Fibroblast of upper back skin (primary cell): ENCODE measurements around the gene CX3CR1.
A peak's percentile ranks its signal among the peaks of the same experiment; 100 is the strongest.

Experiments used
- DNase-seq: peaks from one replicate; pipeline ENCODE4 v3.0.0-alpha.2; 2013

The CX3CR1 gene

GRCh38 chr3:39291903-39292329, 12.1 kb upstream of the CX3CR1 start:
- peak; percentile 49 for DNase-seq

DNA sequence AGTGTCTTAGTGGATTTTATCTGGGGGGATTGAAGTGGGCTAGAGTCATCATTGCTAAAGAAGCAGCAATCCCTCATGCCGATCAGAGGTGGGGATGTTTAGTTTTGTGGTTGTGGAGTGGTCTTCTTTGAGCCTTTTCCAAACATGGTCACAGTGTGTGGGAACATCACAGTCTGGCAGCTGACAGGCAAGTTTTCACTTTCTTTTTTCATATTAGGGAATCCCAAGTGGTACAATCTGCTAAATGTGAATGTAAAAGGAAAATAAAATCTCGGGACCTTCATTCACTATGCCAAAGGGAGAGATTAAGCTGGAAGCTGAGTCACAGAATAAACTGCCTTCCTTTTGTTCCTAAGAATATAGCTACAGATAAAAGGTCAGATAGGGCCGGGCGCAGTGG, 10.4 kb upstream of the CX3CR1 start:
- no peak for DNase-seq

- no peak for DNase-seq
These were observed 9.3 kb upstream of the CX3CR1 start for GRCh38 chr3:39289107-39289506.

DNA sequence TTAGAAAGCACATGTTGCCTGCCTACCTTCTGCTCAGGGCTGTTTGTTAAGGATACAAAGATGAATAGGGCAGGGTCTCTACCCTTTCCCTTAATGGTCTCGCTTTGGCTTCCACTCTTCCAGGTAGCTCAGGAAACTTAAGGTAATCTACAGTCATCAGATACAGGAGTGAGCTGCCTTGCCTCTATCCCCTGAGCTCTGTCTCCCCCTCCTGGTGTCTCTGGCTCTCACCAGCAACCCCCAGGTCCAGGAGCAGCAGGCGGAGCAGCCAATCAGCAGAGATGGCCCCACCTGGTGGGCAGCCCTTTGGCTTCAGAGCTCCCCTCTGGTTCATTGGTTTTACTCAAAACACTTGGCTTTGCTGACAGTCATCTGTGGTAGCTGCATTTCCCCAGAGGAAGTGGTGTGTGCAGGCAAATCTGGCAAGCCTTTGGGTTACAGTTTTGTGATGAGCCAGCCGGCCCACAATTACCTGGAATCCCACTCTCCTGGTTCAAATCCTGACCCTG, 8.5 kb upstream of the CX3CR1 start:
- peak; percentile 81 for DNase-seq

DNA sequence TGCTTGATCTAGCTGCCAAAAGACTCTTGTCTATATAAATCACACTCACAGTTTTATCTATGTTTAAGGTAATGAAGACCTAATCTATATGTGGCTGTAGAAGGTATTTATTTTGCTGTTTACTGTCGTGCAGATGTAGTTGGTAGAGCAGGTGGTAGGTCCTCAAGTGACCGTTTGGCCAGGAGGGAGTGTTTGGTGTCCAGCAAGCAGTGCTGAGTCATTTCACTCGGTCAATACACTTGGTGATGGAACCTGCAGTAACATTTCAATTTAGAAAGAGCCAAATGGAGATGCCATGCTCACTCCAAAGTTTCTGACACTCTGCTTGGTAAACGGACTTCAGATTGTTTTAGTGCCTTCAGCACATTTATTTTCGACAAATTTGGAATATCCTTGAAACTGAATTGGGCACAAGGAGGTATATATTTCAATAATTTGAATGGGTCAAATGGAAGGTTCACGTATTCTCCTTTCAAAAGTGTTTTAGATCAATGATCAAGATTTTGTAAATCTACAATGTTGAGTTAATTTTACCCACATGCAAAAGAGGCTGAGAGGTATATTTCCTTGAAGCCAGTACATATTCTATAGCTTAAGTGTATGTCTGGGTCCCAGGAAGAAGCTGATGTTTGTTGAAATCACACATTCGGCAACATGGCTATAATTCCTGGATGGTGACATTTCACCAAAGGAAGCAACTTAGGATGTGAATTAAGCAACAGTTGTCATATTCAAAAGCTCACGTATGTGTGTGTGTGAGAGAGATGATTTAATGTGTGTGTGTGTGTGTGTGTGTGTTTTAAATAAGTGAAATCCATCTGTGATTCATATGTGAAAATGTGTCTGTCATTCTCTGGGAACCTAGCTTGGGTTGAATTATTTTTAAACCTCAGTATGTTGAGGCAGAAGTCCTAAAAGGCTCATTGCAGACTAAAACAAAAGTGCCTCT, 7.7 kb upstream of the CX3CR1 start:
- DNase-seq: peak; percentile 13

DNA sequence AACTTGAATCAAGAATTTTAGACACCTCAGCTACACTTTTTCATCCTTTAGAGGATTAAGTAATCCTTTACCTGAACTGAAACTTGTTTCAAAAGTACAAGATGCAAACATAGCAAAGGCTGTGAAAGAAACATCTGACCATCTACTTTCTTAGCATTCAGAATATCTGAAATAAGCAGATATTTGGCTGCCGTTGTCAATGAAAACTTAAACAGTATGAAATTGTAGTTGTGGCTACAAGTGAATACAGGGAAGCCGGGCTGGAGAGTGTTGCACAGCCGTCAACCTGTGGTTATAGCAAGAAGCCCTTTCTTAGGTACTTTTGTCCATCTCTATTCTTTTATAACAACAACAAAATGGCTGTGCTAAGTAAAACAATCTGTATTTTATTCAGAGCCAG, 6.9 kb upstream of the CX3CR1 start:
- DNase-seq: no peak

- DNase-seq: no peak
These were observed 5.5 kb upstream of the CX3CR1 start for GRCh38 chr3:39285332-39285731.

DNA sequence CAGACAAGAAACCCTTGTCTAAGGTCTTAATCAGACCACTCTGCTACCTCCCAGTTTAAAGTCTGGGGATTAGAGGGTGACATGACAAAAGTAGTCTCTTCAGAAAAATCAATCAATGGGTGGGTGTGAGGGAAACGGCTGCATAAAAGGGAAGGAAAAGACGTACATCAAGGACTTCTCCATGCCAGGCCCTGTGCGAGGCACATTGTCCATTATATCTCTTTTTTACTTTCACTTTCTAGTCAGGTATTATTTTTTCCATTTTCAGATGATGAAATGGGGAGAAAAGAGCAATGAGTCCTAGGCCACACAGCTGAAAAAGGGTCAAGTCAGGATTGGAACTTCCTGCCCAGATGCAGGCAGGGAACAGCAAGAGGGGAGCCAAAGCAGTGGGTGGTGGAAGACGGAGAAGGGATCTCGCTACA, 4.6 kb upstream of the CX3CR1 start:
- peak; percentile 34 for DNase-seq

DNA sequence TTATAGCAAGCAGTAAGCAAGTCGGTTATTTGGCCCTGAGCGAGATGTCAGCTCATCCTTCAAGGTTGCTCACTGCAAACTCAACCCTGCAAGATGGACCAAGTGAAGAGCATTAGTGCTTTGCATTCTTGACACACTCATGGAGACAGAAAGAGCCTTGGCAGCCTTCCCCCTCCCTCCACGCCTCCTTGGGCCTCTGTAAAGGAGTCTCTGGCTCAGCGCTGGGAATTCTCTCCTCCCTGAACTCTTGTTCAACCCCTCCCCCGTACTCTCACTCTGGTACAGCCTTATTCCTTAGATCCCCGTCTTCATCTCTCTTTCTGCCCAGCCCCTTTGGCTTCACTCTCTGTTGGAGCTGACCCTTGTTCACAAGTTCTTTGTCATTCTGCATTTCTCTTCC, 2.2 kb upstream of the CX3CR1 start:
- no peak for DNase-seq

DNA sequence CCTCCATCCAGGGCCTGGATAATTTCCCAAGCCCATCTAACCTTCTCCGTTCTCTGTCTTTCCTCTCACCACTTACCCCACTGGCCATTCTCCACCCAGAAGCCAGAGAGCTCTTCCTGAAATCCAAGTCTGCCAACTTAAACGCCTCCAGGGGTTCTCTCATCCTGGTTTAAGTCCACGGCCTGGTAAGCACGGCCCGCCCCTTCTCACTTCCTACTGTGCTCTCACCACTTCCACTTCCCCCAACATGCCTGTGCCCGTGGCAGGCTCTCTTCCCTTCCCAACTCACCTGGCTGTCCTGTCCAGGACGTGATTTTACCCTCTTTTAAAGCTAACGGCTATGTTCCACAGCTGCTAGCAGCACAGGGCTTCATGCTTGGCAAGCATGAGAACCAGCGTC, 1.7 kb upstream of the CX3CR1 start:
- no peak for DNase-seq

- DNase-seq: no peak
These were observed 735 bp upstream of the CX3CR1 start for GRCh38 chr3:39280571-39280970.

DNA sequence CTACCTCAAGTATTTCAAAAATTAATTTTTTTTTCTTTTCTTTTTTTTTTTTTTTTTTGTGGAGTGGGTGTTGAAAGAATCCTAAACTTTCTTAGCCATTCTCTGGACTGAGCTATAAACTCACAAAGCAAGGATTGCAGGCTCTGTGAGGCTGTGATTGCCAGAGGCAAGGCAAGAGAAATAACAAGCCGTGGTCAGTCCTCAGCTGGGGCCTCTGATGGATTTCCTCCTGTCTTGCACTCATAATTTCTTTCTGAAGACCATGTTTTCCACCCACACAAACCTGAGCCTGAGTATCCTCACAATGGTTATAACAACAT, 1.3 kb downstream of the CX3CR1 start:
- DNase-seq: no peak

DNA sequence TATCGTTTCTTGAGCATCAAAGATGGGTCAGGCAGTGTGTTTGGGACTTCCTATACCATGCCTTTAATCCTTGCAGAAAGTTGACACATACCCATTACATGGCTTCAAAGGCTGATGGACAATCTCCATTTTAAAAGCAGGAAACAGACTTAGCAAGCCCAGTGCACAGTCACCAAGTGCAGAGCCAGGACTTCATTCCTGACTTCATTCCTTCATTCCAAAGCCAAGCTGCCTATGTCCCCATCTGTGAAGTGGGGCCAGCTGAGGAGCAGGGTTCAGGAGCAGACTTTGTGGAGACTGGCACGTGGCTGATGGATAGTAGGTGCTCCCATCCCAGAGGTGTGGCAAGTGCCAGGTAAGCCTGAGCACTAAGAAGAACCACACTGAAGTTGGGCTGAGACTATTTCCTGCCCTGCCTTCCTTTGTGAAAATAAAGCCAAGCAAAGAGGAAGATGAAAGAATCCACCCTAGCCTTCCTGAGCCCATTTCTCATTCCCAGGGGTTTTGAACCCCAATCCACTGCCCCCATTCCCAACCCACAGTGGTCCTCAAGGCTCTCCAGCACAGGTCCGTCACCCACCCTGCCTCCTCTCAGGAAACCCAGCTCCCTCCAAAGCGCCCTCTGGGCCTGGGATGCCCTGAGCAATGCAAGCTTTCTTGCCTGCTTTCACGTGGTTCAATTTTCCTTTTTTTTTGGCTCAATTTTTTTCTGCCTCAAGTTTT, 1.8 kb downstream of the CX3CR1 start:
- DNase-seq: no peak

DNA sequence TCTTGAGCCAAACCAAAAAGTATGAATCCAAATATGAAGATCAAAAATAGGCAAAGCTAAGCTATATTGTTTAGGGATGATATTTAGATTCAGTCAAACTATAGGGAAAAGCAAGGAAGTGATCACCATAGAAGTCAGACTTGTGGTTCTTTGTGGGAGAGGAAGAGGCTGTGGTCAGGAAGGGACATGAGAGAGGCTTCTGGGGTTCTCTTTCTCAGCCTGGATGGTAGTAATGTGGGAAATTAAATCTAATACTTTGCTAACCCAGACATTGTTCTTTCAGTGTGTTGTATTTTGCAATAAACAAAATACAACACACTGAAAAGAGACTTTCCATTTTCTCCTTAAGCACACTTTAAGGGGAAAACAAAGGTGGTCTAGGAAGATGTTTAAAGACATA, 3.1 kb downstream of the CX3CR1 start:
- DNase-seq: no peak

DNA sequence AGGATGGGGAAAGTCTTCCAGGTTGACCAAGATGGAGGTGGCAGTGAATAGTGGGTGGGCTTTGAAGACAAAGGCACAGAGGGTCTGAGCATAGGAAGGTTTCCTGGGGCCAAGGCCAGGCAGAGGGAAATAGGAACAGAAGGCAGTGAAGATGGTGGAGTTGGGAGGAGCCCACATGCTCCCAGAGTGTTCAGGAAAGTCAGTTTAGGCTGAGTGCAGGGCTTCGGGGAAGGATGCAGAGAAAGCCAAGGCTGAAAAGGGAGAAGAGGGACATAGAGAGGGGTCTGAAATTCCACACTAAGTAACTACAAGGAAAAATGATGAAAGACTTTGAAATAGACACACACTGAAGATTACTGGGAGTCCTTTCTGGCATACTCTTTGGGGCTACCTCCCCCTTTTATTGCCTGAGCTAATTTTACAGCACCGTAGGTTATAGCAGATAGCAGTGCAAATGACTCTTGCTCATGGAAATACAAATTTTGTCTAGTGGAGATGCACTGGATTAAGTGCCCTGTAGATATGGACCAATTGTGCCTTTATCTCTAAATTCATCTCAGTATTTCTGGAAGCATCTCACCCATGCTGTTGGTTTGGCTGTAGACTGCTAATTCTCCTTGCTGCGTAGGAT, 3.8 kb downstream of the CX3CR1 start:
- DNase-seq: no peak

- no peak for DNase-seq
These were observed 4.8 kb downstream of the CX3CR1 start for GRCh38 chr3:39275052-39275451.

DNA sequence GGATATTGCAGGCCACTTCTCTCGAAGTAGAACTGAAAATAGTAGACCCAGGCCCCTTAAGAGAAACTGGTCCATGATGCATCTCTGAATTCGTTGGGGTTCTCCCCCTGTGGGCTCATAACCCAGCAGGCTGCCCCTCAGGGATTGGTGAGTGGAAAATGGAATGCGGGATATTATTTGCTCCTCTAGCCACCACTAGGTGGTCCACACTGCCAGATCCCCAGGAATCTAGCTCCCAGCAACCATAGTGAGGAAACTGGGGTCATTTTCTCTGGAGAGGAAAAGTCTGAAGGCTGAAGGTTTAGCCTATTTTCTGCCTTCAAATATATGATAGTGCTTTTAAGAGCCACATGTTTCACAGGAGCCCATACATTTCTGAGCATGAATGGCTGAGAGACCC, 6.7 kb downstream of the CX3CR1 start:
- DNase-seq: no peak

DNA sequence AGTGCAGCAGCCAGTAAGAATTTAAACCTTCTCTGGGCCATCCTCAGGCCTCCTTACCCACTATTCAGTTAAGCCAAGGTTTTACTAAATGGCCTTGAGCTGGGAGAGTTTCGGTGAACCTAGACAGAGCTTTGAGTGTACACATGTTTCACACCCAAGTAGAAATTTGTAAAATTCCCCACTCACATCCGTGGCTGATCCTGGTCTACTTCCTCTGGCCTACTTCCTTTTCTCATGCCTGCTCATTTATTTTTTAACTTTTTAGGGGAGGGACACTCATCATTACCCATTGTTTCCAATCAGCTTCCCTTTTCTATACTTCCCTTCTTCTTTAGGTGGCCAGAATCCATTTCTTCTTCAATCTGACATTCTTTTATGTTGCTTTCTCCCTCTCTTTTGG, 7.6 kb downstream of the CX3CR1 start:
- no peak for DNase-seq

GRCh38 chr3:39271363-39271914, 8.4 kb downstream of the CX3CR1 start:
- DNase-seq: no peak

GRCh38 chr3:39269528-39269927, 10.3 kb downstream of the CX3CR1 start:
- no peak for DNase-seq

GRCh38 chr3:39268549-39268900, 11.3 kb downstream of the CX3CR1 start:
- DNase-seq: no peak

DNA sequence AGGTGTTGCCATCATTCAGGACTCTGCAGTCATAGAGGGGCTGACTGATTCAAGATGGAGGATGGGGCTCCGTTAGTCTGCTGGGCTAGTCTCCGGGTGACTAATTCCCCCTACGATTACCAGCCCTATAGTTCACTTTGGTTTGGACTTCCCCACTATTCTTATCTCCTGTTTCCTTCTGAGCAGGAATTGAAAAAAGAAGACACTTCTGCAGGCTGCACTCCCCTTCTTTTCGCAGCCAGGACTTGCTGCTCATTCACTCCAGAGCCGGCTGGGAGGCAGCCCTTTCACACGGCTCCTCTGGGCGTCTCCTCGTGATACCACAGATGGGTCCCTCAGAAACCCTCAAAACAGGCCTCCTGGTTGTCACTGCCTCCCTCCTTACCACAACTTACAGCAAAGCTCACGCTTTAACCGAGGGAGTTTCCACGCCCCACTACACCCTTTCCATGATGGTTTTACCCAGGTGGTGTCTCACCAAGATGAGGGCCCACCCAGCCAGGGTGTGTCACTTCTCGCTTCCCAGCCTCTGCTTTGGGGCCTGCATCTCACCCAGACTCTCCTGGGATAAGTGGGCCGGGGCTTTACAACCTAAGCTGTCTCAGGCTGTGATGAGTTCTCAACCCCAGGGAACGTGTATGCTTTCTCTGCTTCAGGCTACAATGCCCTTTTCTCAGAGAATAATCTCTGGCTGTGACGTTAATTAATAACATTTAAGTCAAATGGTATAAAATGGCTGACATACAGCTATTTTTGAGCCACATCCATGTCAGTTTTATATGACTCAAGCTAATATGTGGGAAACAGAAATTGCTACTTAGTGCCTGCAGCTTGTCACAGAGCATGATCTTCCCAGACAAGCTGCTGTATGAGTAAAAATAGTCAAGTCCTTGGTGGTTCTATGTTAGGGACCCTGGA, 11.9 kb downstream of the CX3CR1 start:
- no peak for DNase-seq
